ENCODE results near the gene STX5. TPM values are rescaled to one million over a fixed set of nuclear protein-coding genes. Genes with fewer than 3 reads are reported as not detected.
"Not testable (repeated sequence)": the region's sequence is repeated elsewhere in the genome, so short reads cannot be mapped to it uniquely, and the experiment has no call there.

Gene STX5
- total and polyA plus RNA-seq, 7 donors, result 16.0 to 24.6 (median 21.0) TPM

DNA sequence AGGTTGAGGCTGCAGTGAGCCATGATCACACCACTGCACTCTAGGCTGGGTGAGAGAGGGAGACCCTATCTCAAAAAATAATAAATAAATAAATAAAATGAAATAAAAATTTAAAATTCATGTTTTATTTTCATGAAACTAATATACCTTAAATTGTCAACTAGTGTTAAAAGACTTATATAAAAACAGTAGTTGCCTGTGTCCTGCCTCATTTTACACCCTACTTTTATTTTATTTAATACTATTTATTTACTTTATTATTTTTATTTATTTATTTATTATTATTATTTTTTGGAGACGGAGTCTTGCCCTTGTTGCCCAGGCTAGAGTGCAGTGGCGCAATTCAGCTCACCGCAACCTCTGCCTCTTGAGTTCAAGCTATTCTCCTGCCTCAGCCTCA, 12.3 kb upstream of the STX5 start:
- intact Hi-C loops (cut with DNase I), result no loop called here
- 96 to 100% (median 97%) methylated on average over 3 of the region's 3 CpGs for WGBS, 3 donors

DNA sequence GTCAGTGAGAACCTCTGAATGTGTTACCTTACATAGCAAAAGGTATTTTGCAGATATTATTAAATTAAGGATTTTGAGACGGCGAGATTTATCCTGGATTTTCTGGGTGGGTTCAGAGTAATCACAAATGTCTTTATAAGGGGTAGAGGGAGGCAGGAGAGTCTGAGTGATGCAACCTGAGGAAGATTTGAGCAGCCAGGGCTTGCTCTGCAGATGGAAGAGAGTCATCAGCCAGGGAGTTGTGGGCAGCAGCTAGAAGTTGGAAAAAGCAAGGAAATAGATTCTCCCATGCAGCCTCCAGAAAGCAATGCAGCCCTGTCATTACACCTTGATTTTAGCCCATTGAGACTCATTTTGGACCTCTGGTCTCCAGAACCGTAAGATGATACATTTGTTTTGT, 11.6 kb upstream of the STX5 start:
- no peak for DNase-seq
- TF ChIP-seq, protein P1, sequence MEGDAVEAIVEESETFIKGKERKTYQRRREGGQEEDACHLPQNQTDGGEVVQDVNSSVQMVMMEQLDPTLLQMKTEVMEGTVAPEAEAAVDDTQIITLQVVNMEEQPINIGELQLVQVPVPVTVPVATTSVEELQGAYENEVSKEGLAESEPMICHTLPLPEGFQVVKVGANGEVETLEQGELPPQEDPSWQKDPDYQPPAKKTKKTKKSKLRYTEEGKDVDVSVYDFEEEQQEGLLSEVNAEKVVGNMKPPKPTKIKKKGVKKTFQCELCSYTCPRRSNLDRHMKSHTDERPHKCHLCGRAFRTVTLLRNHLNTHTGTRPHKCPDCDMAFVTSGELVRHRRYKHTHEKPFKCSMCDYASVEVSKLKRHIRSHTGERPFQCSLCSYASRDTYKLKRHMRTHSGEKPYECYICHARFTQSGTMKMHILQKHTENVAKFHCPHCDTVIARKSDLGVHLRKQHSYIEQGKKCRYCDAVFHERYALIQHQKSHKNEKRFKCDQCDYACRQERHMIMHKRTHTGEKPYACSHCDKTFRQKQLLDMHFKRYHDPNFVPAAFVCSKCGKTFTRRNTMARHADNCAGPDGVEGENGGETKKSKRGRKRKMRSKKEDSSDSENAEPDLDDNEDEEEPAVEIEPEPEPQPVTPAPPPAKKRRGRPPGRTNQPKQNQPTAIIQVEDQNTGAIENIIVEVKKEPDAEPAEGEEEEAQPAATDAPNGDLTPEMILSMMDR (IDR thresholded peaks at IDR 0.05), result no peak
- ATAC-seq, result no peak
- Histone ChIP-seq H3K9me3 (no peaks in the 10 kb centered on the region), H3K27me3 (ENCODE audit: insufficient read depth in 3 of 3, low read length in 2 of 3) (no peaks in the 10 kb centered on the region), H3K36me3 (ENCODE audit: insufficient read depth in 1 of 2, low read depth in 1 of 2) (no peaks in the 10 kb centered on the region), H3K4me3 (no peak overlapping the region), H3K4me1 (peaks cover 10% of the 10 kb centered on the region), H3K27ac (peak overlapping the region; percentile 100)
- WGBS, 3 donors, result 96 to 98% (median 97%) methylated on average over 3 of the region's 3 CpGs
- intact Hi-C loops (cut with DNase I), result loop anchor here in 1 of 2 donors (1.0 kb wide), 1 partner anchor 8 kb away; no protein-coding TSS in a partner anchor

More for the DNA sequence above, 12.3 kb upstream of the STX5 start:
- H3K27ac ChIP-seq, result no peak overlapping the region
- no peaks in the 10 kb centered on the region for H3K36me3 ChIP-seq (ENCODE audit: insufficient read depth in 1 of 2, low read depth in 1 of 2)
- TF ChIP-seq, protein P1 (IDR thresholded peaks at IDR 0.05), result no peak
- H3K4me3 ChIP-seq, result no peak overlapping the region
- no peak for ATAC-seq
- H3K27me3 ChIP-seq (ENCODE audit: insufficient read depth in 3 of 3, low read length in 2 of 3), result no peaks in the 10 kb centered on the region
- H3K4me1 ChIP-seq, result peaks cover 7% of the 10 kb centered on the region
- no peak for DNase-seq
- no peaks in the 10 kb centered on the region for H3K9me3 ChIP-seq

DNA sequence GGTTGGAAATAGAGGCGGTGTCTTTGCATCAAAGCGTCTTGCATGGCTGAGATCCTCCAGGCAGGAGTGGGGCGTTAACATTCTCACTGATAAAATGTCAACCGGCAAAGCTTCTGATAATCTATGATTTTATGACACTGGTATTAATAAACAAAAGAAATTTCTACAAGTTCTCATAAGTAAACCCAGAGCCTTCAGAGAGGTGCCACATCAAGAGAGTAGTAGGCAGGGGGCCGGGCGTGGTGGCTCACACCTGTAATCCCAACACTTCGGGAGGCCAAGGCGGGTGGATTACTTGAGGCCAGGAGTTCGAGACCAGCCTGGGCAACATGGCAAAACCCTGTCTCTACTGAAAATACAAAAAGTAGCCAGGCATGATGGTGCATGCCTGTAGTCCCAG, 11.0 kb upstream of the STX5 start:
- intact Hi-C loops (cut with DNase I), result loop anchor here in 1 of 2 donors (1.0 kb wide), 1 partner anchor 8 kb away; no protein-coding TSS in a partner anchor
- ATAC-seq; DNase-seq; H3K9me3 ChIP-seq; H3K36me3 ChIP-seq (ENCODE audit: insufficient read depth in 1 of 2, low read depth in 1 of 2); H3K27me3 ChIP-seq (ENCODE audit: insufficient read depth in 3 of 3, low read length in 2 of 3): not testable (repeated sequence)
- 86 to 92% (median 90%) methylated on average over 9 of the region's 9 CpGs for WGBS, 3 donors
- Histone ChIP-seq H3K4me3 (peak overlapping the region; percentile 84), H3K4me1 (peaks cover 12% of the 10 kb centered on the region), H3K27ac (peak overlapping the region; percentile 100)

DNA sequence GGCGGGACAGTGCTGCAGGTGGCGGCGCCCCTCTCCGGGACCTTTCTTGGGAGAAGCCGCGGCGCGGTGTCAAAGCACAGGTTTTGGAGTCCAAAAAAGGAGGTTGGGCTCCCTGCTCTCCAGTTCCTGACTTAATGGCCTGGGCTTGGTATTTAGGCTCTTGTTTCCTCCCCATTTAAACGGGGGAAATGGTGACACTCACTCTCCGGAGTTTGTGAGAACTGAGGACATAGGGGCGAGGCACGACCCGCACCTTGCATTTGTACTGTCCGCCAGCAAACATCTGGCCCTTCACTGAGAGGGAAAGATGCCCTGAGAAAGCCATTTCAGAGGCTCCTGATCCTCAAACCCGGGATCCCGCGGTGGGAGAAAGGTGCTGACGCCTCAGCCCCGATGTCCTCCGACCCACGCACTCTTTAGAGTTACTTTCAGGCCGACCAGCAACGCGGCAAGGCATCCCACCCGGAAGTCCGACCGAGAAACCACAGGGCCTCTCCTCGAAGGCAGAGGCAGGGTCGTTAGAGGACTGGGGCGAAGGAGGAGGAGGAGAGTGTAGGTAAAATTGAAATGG, 10.4 kb upstream of the STX5 start:
- TF ChIP-seq, protein P1 (IDR thresholded peaks at IDR 0.05), result no peak
- Histone ChIP-seq H3K4me1 (peaks cover 12% of the 10 kb centered on the region), H3K27me3 (ENCODE audit: insufficient read depth in 3 of 3, low read length in 2 of 3) (no peaks in the 10 kb centered on the region), H3K4me3 (peak overlapping the region; percentile 84), H3K27ac (peak overlapping the region; percentile 100), H3K36me3 (ENCODE audit: insufficient read depth in 1 of 2, low read depth in 1 of 2) (peaks cover 0 to 8% of the 10 kb centered on the region in 2 donors), H3K9me3 (no peaks in the 10 kb centered on the region)
- intact Hi-C loops (cut with DNase I), result no loop called here
- peak; percentile 34 to 70 for DNase-seq
- WGBS, 3 donors, result 5 to 9% (median 5%) methylated on average over 30 of the region's 30 CpGs
- peak in 3 of 4 donors; percentile 5 to 15 (median 10) for ATAC-seq

DNA sequence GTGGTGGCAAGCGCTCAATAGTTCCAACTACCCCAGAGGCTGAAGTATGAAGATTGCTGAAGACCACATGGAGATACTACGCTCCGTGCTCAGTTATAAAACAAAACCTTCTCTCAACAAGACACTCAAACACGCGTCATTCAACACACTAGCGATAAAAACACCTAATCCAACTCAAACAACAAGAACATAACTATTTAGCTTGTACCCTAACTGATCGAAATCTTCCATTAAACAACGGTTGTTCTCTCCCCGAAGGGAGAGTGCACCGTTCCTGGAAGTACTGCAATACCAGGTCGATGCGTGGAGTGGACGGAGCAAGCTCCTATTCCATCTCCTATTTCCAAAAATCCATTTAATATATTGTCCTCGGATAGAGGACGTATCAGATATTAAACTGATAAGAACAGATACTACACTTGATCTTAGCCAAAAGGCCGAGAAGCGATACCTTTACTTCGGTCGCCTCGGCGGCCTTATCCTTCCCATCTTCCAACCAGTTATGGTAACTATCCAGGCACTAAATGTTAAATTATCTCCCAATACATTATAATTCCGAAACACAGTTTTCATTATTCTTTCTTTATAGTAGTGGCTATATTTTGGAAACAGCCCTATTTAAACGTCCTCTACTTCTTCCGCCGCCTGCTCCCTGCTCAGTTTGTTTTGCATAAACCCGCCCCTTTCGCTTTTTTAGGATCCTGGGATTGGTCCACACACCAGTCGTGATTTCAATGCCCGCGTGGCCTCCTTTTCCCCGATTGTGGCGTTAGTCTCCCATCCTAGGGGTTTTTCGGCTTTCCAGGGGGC, 9.7 kb upstream of the STX5 start:
- H3K27me3 ChIP-seq (ENCODE audit: insufficient read depth in 3 of 3, low read length in 2 of 3), result no peaks in the 10 kb centered on the region
- WGBS, 3 donors, result 0% methylated on average over 33 of the region's 33 CpGs
- intact Hi-C loops (cut with DNase I), result loop anchor here in 1 of 2 donors (2.0 kb wide), 1 partner anchor 39 kb away; the partner anchor contains the start of gene SLC3A2

DNA sequence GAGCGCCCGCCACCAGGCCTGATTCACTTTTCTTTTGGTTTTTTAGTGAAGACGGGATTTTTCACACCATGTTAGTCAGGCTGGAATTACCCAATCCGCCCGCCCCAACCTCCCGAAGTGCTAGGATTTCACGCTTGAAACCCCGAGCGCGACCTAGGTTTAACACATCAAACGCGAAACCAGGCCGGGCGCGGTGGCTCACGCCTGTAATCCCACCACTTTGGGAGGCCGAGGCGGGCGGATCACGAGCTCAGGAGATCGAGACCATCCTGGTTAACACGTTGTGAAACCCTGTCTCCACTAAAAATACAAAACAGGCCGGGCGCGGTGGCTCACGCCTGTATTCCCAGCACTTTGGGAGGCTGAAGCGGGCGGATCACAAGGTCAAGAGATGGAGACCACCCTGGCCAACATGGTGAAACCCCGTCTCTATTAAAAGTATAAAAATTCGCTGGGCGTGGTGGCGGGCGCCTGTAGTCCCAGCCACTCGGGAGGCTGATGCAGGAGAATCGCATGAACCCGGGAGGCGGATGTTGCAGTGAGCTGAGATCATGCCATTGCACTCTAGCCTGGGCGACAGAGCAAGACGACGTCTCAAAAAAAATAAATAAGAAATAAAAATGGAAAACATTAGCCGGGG, 9.0 kb upstream of the STX5 start:
- not testable (repeated sequence) for H3K9me3 ChIP-seq; H3K27me3 ChIP-seq (ENCODE audit: insufficient read depth in 3 of 3, low read length in 2 of 3)
- Histone ChIP-seq H3K4me1 (peaks cover 12% of the 10 kb centered on the region), H3K27ac (peak overlapping the region; percentile 100), H3K36me3 (ENCODE audit: insufficient read depth in 1 of 2, low read depth in 1 of 2) (peaks cover 0 to 22% of the 10 kb centered on the region in 2 donors), H3K4me3 (peak overlapping the region; percentile 84)
- 1 to 2% (median 2%) methylated on average over 41 of the region's 41 CpGs for WGBS, 3 donors
- DNase-seq, result peak; percentile 72 to 83
- peak; percentile 19 to 34 (median 26) for ATAC-seq
- intact Hi-C loops (cut with DNase I), result loop anchor here in 1 of 2 donors (2.0 kb wide), 1 partner anchor 40 kb away; the partner anchor contains the start of gene SLC3A2

More for the DNA sequence above, 9.7 kb upstream of the STX5 start:
- DNase-seq (peak; percentile 77 to 88), ATAC-seq (peak; percentile 72 to 78 (median 78))
- Histone ChIP-seq H3K36me3 (ENCODE audit: insufficient read depth in 1 of 2, low read depth in 1 of 2) (peaks cover 0 to 15% of the 10 kb centered on the region in 2 donors), H3K4me1 (peaks cover 12% of the 10 kb centered on the region), H3K27ac (peak overlapping the region; percentile 100), H3K4me3 (peak overlapping the region; percentile 84), H3K9me3 (no peaks in the 10 kb centered on the region)
- TF ChIP-seq, protein P1 (IDR thresholded peaks at IDR 0.05), result no peak
